Adrenal gland (tissue), 5 donors: Measurements from ENCODE around the gene APBB2.

Experiments used
- CTCF ChIP-seq, 6 experiments: fragments of 450-650 bp in 4 of 6; fragments of 200-600 bp in 2 of 6; sonication (generic) in 1 of 6; IDR thresholded peaks; 1 replicate in 5 of 6; 2 replicates in 1 of 6; pipeline versions ENCODE4 v1.5.1 to v1.8.0; 2016 to 2021; ENCODE audit warnings: antibody characterized with exemption in 6 of 6, mild to moderate bottlenecking in 2 of 6, moderate library complexity in 1 of 6
- POLR2A ChIP-seq, 2 donors: fragments of 450-650 bp; IDR thresholded peaks; one replicate each; pipeline ENCODE4 v1.6.1; 2017; ENCODE audit warnings: antibody characterized with exemption in 2 of 2, mild to moderate bottlenecking in 2 of 2, moderate library complexity in 1 of 2
- donor health status: DM: no; HTN: no; CAD: no.

DNA sequence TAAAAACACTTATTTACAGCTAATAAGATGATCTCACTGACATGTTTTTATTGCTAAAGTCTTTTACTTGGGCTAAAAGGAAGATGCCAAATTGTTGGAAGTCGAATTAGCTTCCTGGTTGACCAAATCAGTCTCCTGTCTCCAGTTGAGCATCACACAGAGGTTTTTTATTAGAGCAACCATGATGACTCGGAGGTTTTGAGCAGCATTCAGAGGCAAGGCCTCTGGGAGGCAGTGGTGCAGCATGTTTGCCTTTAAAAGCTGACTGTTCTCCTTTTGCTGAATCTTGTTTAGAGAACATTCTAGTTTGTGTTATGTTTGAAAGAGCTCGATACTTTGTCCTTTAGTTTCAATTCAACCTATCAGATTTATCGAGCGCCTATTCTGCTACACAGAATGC is 44.4 kb upstream of the APBB2 start:
- TF ChIP-seq CTCF (IDR thresholded peaks at IDR 0.05) = peak in 3 of 6 experiments; percentile 22 to 25 (median 22)
- no peak for TF ChIP-seq POLR2A (IDR thresholded peaks at IDR 0.05)
